Upper lobe of left lung (tissue), 6 donors: ENCODE measurements around the gene ATL3. TPM values are rescaled to one million over a fixed set of nuclear protein-coding genes. Genes with fewer than 3 reads are reported as not detected.
"Not testable (repeated sequence)": the region's sequence is repeated elsewhere in the genome, so short reads cannot be mapped to it uniquely, and the experiment has no call there.

Experiments used
- ATAC-seq, 2 donors: fragments of 200-7000 bp; cut with Tn5 transposase; one replicate each; pipeline ENCODE4 v1.9.1; 2022; ENCODE audit warnings: mild to moderate bottlenecking in 2 of 2, moderate library complexity in 2 of 2; ENCODE audit not compliant: low FRiP score in 2 of 2
- DNase-seq, 2 donors: peaks; one replicate each; pipeline ENCODE4 v3.0.0-alpha.2; 2019 to 2020
- H3K27ac ChIP-seq, 4 donors: fragments of 200-600 bp; sonication (generic); one replicate each; pipeline ENCODE4 v1.5.1; 2016 to 2019
- H3K27me3 ChIP-seq, 4 donors: fragments of 200-600 bp; sonication (generic); one replicate each; pipeline ENCODE4 v1.5.1; 2017 to 2019
- H3K36me3 ChIP-seq, 4 donors: fragments of 200-600 bp; sonication (generic); one replicate each; pipeline ENCODE4 v1.5.1; 2016 to 2019
- H3K4me1 ChIP-seq, 4 donors: fragments of 200-600 bp; sonication (generic); one replicate each; pipeline ENCODE4 v1.5.1; 2018 to 2019
- H3K4me3 ChIP-seq, 4 donors: fragments of 200-600 bp; sonication (generic); one replicate each; pipeline ENCODE4 v1.5.1; 2017 to 2019; ENCODE audit warnings: mild to moderate bottlenecking in 2 of 4, moderate library complexity in 1 of 4
- H3K9me3 ChIP-seq, 4 donors: fragments of 200-600 bp; sonication (generic); one replicate each; pipeline ENCODE4 v1.5.1; 2018 to 2019
- EP300 ChIP-seq, 4 donors: sonication (generic); formaldehyde crosslinking; IDR thresholded peaks; one replicate each; pipeline ENCODE4 v1.5.1; 2017; ENCODE audit warnings: antibody characterized with exemption in 4 of 4, control low read depth in 2 of 4
- POLR2A ChIP-seq, 4 donors: fragments of 450-650 bp; IDR thresholded peaks; one replicate each; pipeline ENCODE4 v1.5.1; 2016 to 2017; ENCODE audit warnings: antibody characterized with exemption in 4 of 4, mild to moderate bottlenecking in 2 of 4
- POLR2AphosphoS5 ChIP-seq, 2 donors: sonication (generic); formaldehyde crosslinking; IDR thresholded peaks; one replicate each; pipeline ENCODE4 v1.5.1; 2017; ENCODE audit warnings: antibody characterized with exemption in 2 of 2
- WGBS, 2 donors: methylation state at CpG; one replicate each; pipeline ENCODE4 v1.1.5; 2017 to 2018; 5-methylcytosine and 5-hydroxymethylcytosine counted together
- total RNA-seq, 6 donors: library from RNA; depleted of rRNA in 4 of 6; stranded (reverse); fragments of >200 nt in 4 of 6; gene quantifications; one replicate each; pipeline versions ENCODE4 v1.1.0 to v1.2.1, GENCODE V29; 2016 to 2021
- TF ChIP-seq, protein P1 (sequence below), 6 experiments: fragments of 450-650 bp in 4 of 6; fragments of 200-600 bp in 2 of 6; sonication (generic) in 2 of 6; IDR thresholded peaks; one replicate each; pipeline ENCODE4 v1.5.1; 2016 to 2019; ENCODE audit warnings: antibody characterized with exemption in 6 of 6
- donor health status: DM: no; HTN: no; CAD: no; lungs with moderate emphysema.
- donor health status: DM: no; HTN: yes; CAD: no; lungs with severe emphysema.

Gene ATL3
- total RNA-seq, 6 donors from 2014 or later = 16.8 to 75.1 (median 61.2) TPM

DNA sequence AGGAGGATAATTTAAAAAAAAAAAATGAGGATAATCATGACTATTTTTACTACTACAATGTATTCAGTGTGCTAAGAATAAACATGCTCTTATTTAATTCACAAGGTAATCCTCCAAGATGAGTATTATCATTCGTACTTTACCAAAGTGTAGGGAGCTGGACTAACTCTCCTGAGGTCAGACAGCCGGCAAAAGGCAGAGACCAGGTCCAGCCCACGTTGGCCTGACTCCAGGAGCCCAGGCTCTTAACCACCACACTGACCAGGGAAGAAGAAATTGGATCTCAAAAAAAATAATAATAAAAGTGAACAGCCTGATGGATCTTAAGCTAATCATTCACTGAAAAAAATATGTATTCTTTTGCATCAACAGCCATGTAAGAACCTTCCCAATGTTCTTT, 82.2 kb downstream of the ATL3 start:
- Histone ChIP-seq H3K36me3 (peaks cover 0 to 77% (median 51%) of the 10 kb centered on the region in 4 donors), H3K4me1 (no peaks in the 10 kb centered on the region), H3K9me3 (no peaks in the 10 kb centered on the region), H3K4me3 (no peak overlapping the region), H3K27ac (no peak overlapping the region), H3K27me3 (no peaks in the 10 kb centered on the region)
- no peak for DNase-seq
- ATAC-seq = no peak
- WGBS, 2 donors = 56 to 74% methylated on average over 3 of the region's 3 CpGs
- TF ChIP-seq EP300 (IDR thresholded peaks at IDR 0.05) (no peak), POLR2A (IDR thresholded peaks at IDR 0.05) (no peak), POLR2AphosphoS5 (IDR thresholded peaks at IDR 0.05) (no peak)
- TF ChIP-seq, protein P1, sequence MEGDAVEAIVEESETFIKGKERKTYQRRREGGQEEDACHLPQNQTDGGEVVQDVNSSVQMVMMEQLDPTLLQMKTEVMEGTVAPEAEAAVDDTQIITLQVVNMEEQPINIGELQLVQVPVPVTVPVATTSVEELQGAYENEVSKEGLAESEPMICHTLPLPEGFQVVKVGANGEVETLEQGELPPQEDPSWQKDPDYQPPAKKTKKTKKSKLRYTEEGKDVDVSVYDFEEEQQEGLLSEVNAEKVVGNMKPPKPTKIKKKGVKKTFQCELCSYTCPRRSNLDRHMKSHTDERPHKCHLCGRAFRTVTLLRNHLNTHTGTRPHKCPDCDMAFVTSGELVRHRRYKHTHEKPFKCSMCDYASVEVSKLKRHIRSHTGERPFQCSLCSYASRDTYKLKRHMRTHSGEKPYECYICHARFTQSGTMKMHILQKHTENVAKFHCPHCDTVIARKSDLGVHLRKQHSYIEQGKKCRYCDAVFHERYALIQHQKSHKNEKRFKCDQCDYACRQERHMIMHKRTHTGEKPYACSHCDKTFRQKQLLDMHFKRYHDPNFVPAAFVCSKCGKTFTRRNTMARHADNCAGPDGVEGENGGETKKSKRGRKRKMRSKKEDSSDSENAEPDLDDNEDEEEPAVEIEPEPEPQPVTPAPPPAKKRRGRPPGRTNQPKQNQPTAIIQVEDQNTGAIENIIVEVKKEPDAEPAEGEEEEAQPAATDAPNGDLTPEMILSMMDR (IDR thresholded peaks at IDR 0.05) = no peak

DNA sequence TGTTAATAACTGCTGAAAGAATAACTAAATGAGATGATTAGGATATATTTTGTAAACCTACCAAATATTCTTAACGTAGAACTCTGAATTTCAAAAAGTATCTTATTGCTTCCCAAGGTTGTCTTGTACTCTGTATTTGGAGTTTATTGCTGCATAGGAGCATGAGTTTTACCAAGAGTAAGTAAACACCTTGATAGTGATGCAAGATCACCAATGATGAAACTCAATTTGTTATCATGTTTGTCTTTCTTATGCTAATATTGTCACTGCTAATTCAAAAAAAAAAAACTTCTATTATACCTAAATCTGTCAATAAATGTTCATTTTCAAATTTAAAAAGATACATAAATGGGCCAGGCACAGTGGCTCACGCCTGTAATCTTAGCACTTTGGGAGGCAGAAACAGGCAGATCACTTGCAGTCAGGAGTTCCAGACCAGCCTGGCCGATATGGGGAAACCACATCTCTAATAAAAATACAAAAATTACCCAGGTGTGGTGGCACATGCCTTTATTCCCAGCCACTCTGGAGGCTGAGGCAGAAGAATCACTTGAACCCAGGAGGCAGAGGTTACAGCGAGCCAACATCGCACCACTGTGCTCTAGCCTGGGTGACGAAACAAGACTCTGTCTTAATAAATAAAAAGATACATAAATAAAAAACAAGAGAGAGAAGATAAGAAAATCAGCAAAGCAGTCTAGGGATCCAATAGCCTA, 84.6 kb downstream of the ATL3 start:
- H3K27me3 ChIP-seq = no peaks in the 10 kb centered on the region
- peaks cover 0 to 72% (median 46%) of the 10 kb centered on the region in 4 donors for H3K36me3 ChIP-seq
- no peak for ATAC-seq
- H3K4me3 ChIP-seq = no peak overlapping the region
- 96% methylated on average over 6 of the region's 6 CpGs for WGBS, 2 donors
- TF ChIP-seq EP300 (IDR thresholded peaks at IDR 0.05) (no peak), POLR2A (IDR thresholded peaks at IDR 0.05) (no peak), POLR2AphosphoS5 (IDR thresholded peaks at IDR 0.05) (no peak)
- no peaks in the 10 kb centered on the region for H3K4me1 ChIP-seq
- peaks cover 0 to 4% (median under 1%) of the 10 kb centered on the region in 4 donors for H3K9me3 ChIP-seq
- DNase-seq = no peak
- no peak overlapping the region for H3K27ac ChIP-seq

DNA sequence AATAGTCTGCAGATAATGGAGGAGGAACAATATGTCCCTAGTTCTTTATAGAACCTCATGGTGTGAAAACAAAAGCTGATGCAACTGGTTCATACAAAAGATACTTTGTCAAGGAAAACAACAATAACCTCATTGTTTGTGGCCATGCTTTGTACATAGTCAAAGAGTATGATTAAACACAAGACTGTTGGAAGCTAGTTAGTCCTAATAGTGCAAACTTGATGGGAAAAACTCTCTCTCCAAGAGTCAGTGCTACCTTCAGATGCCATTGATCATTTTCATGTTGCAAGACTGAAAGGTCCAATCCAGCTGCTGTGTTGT, 87.9 kb downstream of the ATL3 start:
- no peak for ATAC-seq
- H3K9me3 ChIP-seq = peaks cover 4 to 22% (median 11%) of the 10 kb centered on the region in 4 donors
- H3K27ac ChIP-seq = no peak overlapping the region
- H3K4me3 ChIP-seq = no peak overlapping the region
- no peaks in the 10 kb centered on the region for H3K27me3 ChIP-seq
- H3K4me1 ChIP-seq = no peaks in the 10 kb centered on the region
- no peak for DNase-seq
- H3K36me3 ChIP-seq = peaks cover 0 to 59% (median 39%) of the 10 kb centered on the region in 4 donors
- no peak for TF ChIP-seq POLR2A (IDR thresholded peaks at IDR 0.05)
- TF ChIP-seq EP300 (IDR thresholded peaks at IDR 0.05) = no peak
- no peak for TF ChIP-seq POLR2AphosphoS5 (IDR thresholded peaks at IDR 0.05)
- TF ChIP-seq, protein P1 (IDR thresholded peaks at IDR 0.05) = no peak

DNA sequence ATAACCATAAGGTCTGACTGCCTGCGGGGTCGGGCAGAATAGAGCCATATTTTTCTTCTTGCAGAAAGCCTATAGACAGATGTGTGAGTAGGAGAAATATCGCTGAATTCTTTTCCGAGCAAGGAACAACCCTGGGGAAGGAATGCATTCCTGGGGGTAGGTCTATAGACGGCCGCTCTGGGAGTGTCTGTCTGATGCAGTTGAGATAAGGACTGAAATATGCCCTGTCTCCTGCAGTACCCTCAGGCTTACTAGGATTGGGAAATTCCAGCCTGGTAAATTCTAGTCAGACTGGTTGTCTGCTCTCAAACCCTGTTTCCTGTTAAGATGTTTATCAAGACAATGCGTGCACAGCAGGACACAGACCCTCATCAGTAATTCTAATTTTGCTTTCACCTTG, 90.0 kb downstream of the ATL3 start:
- DNase-seq, ATAC-seq, H3K27ac ChIP-seq, H3K4me1 ChIP-seq, H3K4me3 ChIP-seq, H3K27me3 ChIP-seq: not testable (repeated sequence)
- Histone ChIP-seq H3K36me3 (peaks cover 0 to 48% (median 25%) of the 10 kb centered on the region in 4 donors), H3K9me3 (peaks cover 4 to 22% (median 11%) of the 10 kb centered on the region in 4 donors)
- WGBS, 2 donors = 85 to 87% methylated on average over 7 of the region's 7 CpGs

DNA sequence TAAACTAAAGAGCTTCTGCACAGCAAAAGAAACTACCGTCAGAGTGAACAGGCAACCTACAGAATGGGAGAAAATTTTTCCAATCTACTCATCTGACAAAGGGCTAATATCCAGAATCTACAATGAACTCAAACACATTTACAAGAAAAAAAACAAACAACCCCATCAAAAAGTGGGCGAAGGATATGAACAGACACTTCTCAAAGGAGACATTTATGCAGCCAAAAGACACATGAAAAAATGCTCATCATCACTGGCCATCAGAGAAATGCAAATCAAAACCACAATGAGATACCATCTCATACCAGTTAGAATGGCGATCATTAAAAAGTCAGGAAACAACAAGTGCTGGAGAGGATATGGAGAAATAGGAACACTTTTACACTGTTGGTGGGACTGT, 92.3 kb downstream of the ATL3 start:
- peaks cover 4 to 22% (median 11%) of the 10 kb centered on the region in 4 donors for H3K9me3 ChIP-seq
- not testable (repeated sequence) for H3K27me3 ChIP-seq, DNase-seq, H3K4me3 ChIP-seq, ATAC-seq, H3K27ac ChIP-seq
- 94 to 96% methylated on average over 3 of the region's 3 CpGs for WGBS, 2 donors
- peaks cover 14 to 16% (median 15%) of the 10 kb centered on the region in 4 donors for H3K4me1 ChIP-seq
- peaks cover 0 to 32% (median 20%) of the 10 kb centered on the region in 4 donors for H3K36me3 ChIP-seq

DNA sequence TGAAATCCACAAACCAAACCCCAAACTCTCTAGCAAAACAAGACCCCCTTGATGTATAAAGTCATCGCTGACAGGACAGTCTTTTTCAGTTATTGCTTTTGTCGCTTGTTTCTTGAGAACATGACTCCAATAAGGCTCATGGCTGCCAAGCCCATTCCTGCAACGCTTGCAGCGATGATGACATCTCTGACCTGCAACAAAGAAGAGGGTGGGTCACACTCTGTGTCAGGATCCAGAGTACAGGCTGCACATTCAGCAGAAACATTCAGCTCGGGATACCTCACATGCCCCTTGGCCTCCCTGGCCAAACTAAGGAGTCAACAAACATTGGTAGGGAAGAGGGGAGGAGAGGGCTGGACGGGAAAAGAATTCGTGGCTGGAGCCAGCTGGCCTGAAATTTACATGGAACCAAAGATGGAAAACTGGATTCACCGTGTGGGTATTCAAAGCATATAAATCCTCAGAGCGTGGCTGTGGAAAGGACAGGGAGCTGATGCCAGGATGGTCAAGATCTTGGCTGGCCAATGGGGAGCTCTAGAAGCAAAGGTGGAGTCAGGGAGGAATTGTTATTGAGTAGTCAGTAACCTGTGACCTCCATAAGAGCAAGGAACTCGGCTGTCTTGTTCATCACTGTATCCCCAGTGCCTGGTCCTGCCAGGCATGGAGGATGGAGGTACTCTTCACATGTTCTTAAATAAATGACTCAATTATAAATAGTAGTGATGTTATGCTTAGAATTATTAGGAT, 96.1 kb downstream of the ATL3 start:
- DNase-seq (no peak), ATAC-seq (peak; percentile 57 to 78)
- Histone ChIP-seq H3K4me3 (peak overlapping the region in 3 of 4 donors; percentile 10 to 32 (median 28)), H3K27ac (peak overlapping the region; percentile 69 to 86 (median 78)), H3K36me3 (peaks cover 0 to 3% (median 1%) of the 10 kb centered on the region in 4 donors), H3K9me3 (peaks cover 0 to 3% (median 1%) of the 10 kb centered on the region in 4 donors), H3K4me1 (peaks cover 18 to 24% (median 20%) of the 10 kb centered on the region in 4 donors), H3K27me3 (no peaks in the 10 kb centered on the region)
- TF ChIP-seq, protein P1 (IDR thresholded peaks at IDR 0.05) = no peak
- TF ChIP-seq EP300 (IDR thresholded peaks at IDR 0.05) (no peak), POLR2AphosphoS5 (IDR thresholded peaks at IDR 0.05) (no peak), POLR2A (IDR thresholded peaks at IDR 0.05) (no peak)
- WGBS, 2 donors = 68 to 72% methylated on average over 10 of the region's 10 CpGs
